Measurements from ENCODE around the gene ACOT8.

The ACOT8 gene

GRCh38 chr20:45857114-45857881, at the start of gene ACOT8, which contains the start of gene ZSWIM3:
Gene ACOT8 (minus strand): TSS chr20:45857392. CDS start chr20:45857315, 77 bp downstream.
Gene ZSWIM3 (plus strand): TSS chr20:45857614. CDS start chr20:45857826, 212 bp downstream.
- TF ChIP-seq CTCF (IDR thresholded peaks at IDR 0.05) = no peak

GRCh38 chr20:45905505-45906079, 48.4 kb upstream of the ACOT8 start:
- TF ChIP-seq CTCF (IDR thresholded peaks at IDR 0.05) = no peak

- no peak for TF ChIP-seq CTCF (IDR thresholded peaks at IDR 0.05)
Observed at GRCh38 chr20:45904583-45905504, 47.7 kb upstream of the ACOT8 start.

- TF ChIP-seq CTCF (IDR thresholded peaks at IDR 0.05) = no peak
Observed at GRCh38 chr20:45902199-45902701, 45.1 kb upstream of the ACOT8 start.

- TF ChIP-seq CTCF (IDR thresholded peaks at IDR 0.05) = no peak
Observed at GRCh38 chr20:45899046-45899835, 42.0 kb upstream of the ACOT8 start.

- TF ChIP-seq CTCF (IDR thresholded peaks at IDR 0.05) = no peak
Observed at GRCh38 chr20:45898285-45898684, 41.1 kb upstream of the ACOT8 start.

Measured in LNCAP (cell line).